Measurements from ENCODE around the gene PRSS3.

DNA sequence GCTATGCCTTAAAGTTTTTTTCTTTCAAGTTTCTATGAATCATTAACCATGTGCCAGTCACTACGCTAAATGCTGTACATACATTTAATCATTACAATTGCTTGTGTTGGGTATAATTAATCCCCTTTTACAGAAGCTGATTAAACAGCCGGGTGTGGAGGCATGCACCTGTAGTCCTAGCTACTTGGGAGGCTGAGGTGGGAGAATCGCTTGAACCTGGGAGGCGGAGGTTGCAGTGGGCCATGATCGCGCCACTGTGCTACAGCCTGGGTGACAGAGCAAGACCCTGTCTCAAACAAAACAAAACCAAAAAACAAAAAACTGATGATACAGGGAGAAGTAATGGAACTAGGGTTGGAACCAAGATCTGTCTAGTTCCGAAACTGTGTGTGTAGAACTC is 20.4 kb downstream of the PRSS3 start:
- TF ChIP-seq EZH2 (IDR thresholded peaks at IDR 0.05; ENCODE audit: insufficient read depth, low read length): no peak
- TF ChIP-seq, protein P1, sequence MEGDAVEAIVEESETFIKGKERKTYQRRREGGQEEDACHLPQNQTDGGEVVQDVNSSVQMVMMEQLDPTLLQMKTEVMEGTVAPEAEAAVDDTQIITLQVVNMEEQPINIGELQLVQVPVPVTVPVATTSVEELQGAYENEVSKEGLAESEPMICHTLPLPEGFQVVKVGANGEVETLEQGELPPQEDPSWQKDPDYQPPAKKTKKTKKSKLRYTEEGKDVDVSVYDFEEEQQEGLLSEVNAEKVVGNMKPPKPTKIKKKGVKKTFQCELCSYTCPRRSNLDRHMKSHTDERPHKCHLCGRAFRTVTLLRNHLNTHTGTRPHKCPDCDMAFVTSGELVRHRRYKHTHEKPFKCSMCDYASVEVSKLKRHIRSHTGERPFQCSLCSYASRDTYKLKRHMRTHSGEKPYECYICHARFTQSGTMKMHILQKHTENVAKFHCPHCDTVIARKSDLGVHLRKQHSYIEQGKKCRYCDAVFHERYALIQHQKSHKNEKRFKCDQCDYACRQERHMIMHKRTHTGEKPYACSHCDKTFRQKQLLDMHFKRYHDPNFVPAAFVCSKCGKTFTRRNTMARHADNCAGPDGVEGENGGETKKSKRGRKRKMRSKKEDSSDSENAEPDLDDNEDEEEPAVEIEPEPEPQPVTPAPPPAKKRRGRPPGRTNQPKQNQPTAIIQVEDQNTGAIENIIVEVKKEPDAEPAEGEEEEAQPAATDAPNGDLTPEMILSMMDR (IDR thresholded peaks at IDR 0.05; ENCODE audit: insufficient read depth, low read depth, low read length): no peak
